Cerebellar nuclear complex (tissue), 1 donor: Measurements from ENCODE around the gene MICU1.
"Not testable (repeated sequence)": the region's sequence is repeated elsewhere in the genome, so short reads cannot be mapped to it uniquely, and the experiment has no call there.

ENCODE experiments used
- DNase-seq, 2 experiments: peaks; one replicate each; lab custom pipeline; 2025; lab: John Stamatoyannopoulos, UW

Gene MICU1

DNA sequence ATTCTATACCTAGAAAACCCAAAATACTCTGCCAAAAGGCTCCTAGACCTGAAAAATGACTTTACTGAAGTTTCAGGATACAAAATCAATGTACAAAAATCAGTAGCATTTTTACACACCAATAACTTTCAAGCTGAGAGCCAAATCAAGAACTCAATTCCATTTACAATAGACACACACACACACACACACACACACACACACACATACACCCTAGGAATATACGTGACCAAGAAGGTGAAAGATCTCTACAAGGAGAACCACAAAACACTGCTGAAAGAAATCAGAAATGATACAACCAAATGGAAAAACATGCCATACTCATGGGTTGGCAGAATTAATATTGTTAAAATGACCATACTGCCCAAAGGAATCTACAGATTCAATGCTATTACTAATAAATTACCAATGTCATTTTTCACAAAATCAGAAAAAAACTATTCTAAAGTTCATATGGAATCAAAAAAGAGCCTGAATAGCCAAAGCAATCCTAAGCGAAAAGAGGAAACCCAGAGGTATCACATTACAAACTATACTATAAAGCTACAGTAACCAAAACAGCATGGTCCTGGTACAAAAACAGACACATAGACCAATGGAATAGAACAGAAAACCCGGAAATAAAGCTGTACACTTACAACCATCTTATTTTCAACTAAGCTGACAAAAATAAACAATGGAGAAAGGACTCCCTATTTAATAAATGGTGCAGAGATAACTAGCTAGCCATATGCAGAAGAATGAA, 122.0 kb downstream of the MICU1 start:
- DNase-seq = no peak

DNA sequence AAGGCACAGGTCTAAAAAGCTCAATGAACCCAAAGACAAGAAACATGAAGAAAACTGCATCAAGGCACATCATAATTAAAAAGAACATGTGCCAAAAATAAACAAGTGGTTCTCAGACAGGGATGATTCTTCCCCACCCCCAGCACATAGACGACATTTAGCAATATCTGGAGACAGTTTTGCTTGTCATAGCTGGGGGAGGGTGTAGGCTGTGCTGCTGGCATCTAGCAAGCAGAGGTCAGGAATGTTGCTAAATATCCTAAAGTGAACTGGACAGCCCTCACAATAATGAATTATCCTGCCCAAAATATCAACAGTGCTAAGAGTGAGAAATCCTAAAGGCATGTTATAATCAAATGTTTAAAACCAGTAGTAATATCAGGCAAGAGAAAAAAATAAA, 122.6 kb downstream of the MICU1 start:
- no peak for DNase-seq

DNA sequence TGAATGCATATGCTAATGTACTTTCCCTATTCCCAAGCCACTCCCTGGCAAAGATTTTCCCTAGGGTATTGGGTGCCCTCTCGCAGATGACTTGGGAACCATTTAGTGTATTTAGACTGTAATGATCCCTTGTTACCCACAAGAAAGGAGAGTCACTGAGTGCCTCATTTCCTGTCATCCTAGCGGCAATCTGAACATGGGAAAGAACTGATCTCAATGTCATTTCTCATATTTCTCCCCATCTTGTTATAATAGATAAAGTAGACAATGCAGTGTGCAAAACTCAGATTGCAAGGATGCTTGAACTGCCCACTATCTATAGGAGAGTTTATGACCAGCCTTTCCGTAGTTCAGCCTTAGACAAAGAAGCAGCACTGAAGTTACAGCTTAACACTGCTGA, 123.3 kb downstream of the MICU1 start:
- no peak for DNase-seq

DNA sequence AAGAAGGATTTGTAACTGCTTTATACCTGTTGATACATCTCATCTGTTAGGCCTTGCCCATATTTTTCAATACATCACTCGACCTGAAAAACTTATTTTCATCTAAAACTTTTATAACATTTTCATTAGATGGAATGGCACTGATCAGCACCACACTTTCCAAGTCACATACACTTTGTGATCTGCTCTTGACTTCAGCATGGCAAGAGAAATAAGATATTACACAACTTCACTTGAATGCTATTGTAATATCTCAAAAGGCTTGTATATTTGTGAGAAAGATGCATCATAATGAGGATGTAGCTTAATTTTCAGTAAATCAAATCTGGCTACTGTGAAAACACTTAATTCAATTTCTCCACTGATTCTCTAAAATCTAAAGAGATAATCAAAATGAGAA, 126.2 kb downstream of the MICU1 start:
- no peak for DNase-seq

DNA sequence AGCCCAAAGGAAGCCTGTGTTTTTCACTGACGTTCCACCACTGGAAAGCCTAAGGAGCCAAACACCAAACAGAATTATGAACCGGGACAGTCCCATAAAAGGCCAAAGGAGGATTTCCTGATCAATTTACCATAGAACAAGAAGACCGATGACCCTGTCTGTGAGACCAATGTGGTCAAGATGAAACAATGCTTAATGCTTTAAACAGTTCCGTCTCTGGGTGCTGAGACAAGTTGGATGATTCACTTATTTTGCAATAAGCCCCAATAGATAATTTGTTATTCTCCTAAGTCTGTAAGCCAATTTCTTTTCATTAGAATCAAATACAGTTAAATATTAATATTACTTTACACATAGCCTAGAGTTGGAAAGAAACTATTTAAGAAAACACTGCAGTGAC, 134.9 kb downstream of the MICU1 start:
- DNase-seq = no peak

DNA sequence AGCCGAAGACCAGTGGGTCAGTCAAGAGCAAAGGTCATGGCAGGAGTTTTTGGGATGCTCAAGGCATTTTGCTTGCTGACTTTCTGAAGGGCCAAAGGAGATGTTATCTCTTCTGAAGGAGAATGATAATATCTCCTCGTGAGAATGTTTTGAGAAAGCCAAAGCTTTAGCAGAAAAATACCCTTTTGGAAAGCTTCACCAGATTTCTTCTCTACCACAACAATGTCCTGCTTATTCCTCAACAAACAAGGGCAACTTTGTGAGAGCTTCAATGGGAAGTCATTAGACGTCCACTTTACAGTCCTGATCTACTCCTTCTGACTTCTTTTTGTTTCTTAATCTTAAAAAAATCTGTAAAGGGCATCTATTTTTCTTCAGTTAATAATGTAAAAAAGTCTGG, 138.4 kb downstream of the MICU1 start:
- DNase-seq = no peak

DNA sequence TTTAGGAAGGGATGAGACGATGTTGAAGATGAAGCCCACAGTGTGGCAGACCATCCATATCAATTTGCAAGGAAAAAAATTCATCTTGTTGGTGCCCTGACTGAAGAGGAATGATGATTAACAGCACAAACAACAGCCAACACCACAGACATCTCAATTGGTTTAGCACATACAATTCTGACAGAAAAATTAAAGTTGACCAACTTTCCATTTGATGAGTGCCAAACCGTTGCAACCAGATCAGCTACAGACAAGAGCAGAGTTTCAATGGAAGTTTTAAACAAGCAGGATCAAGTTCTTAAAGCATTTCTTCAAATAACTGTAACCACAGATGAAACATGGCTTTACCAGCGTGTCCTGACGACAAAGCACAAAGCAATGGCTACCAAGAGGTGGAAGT, 138.8 kb downstream of the MICU1 start:
- DNase-seq = no peak

DNA sequence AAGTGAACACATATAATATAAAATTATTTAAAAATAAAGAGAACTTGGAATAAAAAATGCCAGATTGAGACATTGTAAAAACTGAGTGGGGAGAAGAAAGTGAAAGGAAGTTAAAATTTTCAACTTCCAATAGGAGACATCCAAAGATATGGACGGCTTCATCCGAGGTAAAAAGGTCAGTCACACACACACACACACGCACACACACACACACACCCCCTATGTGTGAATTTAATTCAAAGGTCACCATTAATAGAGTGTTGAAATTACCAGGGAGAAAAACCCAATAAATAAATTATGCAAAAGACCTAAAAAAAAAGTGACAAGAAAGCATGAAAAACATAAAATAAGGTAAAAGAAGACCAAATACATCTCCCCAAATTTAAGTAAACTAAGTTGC, 140.2 kb downstream of the MICU1 start:
- no peak for DNase-seq

DNA sequence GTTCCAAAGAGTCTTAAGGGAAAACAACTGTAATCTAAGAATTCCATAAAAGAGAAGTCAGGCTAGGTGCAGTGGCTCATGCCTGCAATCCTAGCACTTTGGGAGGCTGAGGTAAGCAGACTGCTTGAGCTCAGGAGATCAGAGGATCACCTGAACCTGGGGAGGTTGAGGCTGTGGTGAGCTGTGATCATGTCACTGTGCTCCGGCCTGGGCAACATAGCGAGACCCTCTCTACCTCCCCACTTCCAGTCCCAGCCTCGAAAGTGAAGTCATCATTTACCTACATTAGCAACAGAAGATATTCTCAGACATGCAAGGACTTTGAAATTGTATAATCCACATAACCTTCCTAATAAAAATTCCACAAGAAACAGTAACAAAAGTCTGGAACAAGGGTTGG, 141.4 kb downstream of the MICU1 start:
- DNase-seq = no peak

DNA sequence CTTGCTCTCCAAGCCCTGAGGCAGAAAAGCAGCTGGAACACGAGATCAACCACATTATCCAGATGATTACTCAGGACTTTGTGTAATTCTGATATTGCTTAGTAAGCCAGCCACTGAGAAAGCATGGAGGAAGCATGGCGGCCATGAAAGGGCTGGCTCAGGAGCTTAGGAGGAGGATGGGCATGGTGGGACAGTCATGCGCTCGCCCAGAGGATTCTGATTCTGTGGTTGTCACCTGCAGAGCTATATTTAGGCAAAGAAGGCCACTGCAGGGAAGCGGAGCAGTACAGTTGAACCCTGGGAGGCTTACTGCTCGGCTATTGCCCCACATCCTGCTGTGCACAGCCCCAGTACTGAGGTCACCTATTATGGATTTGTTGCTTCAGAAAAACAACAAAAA, 142.4 kb downstream of the MICU1 start:
- no peak for DNase-seq

DNA sequence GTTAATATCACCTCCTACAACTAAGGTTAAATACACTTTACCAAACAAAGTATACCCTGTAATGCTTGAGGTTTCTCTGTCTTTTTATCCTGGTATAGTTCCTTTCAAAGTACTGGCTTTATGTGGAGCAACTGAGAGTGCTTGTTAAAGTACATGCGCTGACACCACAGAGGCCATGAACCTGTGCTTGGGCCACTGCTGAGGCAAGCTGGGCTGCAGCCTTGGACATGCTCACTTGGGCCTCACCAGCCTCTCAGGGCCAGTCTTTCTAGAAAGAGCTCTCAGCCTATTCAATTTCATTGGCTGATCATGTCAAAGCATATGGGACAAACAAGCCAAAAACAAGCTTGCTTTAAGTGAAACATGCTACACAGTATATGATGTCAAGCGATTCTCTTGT, 145.0 kb downstream of the MICU1 start:
- no peak for DNase-seq

DNA sequence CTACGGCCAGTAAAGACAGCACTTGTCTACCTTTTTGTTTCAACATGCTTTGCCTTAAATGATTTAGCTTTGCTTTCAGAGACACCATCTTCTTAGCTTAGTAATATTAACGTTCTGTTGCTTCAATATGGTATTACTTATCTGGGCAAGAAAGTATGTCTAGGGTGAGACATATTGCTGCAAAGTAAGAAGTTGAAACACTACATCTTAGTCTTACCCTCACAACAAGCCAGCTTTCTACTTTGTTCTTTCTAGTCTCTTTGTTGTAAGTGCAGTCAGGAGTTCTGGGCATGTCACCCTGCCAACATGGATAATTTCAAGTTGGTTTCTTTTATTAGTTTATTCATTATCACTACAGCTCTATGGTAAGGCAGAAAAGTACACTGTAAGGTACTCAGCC, 148.4 kb downstream of the MICU1 start:
- no peak for DNase-seq

DNA sequence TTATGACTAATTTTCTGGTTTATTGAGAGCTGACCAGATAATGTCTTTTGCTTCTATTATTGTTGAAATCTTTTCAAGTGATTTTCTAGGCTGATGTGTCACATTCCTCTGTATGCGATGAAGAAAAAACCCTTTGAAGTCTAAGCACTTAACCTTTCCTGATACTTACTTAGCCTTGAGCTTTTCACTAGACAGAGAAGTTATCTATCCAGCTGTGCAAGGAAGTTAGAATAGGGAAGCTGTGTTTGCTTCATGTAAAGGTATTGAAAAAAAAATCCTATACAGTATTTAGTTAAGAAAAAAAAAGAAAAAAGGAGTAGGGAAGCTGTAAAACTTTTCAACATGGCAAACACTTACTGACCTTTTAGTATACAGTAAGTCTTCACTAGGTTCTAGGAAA, 153.6 kb downstream of the MICU1 start:
- DNase-seq = no peak

DNA sequence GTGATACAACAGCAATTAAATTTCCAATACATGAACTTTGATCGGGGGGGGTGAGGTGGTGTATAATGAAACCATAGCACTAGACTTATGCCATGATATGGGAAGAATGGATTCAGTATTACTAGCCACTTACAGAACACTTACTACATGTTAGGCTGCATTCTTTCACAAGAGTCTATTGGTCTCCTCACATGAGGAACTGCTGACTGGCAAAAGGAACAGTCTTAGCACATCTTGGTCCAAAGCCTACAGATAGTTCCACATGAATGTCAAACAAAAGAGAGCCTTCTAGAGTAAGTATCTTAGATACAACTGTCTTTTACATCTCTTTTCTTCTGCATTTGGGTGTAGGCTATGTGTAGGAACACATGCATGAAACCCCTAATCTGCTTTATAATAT, 155.2 kb downstream of the MICU1 start:
- no peak for DNase-seq

DNA sequence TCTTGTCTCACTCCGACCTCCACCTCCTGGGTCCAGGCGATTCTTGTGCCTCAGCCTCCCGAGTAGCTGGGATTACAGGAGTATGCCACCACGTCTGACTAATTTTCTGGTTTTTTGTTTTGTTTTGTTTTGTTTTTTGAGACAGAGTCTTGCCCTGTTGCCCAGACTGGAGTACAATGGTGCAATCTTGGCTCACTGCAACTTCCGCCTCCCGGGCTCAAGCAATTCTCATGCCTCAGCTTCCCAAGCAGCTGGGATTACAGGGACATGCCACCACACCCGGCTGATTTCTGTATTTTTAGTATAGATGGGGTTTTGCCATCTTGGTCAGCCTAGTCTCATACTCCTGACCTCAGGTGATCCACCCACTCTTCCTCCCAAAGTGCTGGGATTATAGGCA, 158.8 kb downstream of the MICU1 start:
- DNase-seq = not testable (repeated sequence)

DNA sequence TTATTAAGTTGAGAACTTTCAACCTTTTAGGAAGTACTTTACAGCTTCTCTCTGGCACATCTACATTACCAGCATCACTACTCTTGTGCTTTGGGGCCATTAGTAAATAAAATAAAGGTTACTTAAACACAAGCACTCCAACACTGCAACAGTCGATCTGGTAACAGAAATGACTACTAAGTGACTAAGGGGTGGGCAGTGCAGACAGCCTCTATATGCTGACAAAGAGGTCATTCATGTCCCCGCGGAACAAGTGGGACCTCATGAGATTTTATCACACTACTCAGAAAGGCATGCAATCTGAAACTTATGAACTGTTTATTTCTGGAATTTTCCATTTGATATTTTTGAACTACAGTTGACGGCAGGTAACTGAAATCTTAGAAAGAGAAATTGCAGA, 159.9 kb downstream of the MICU1 start:
- DNase-seq = no peak

DNA sequence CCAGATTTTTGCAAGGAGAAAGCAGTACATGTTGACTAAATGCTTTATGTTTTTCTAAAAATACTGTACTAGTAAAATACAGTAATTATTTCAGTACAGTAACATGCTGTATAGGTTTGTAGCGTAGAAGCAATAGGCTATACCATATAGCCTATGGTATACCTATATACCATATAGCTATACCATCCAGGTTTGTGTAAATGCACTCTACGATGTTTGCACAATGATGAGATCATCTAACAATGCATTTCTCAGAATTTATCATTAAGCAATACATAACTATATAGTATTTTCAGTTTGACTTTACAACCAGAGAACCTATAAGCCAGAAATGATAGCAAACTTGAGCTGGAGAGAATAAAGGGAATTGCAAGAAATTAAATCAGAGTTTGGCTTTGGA, 161.4 kb downstream of the MICU1 start:
- no peak for DNase-seq

DNA sequence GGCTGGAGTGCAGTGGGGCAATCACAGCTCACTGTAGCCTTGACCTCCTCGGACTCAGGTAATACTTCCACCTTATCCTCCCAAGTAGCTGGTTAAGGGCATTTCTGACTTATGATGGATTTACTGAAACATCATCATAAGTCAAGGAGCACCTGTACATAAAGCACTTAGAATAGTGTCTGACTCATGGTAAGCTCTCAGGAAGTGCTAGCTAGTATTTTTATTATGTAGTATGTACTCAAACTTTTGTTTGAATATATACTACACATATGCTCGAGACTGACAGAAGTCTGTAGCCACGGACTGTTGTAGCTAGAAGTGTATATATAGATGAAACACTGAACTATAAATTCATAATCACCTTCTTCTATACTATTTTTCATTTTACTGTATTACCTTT, 163.6 kb downstream of the MICU1 start:
- no peak for DNase-seq

DNA sequence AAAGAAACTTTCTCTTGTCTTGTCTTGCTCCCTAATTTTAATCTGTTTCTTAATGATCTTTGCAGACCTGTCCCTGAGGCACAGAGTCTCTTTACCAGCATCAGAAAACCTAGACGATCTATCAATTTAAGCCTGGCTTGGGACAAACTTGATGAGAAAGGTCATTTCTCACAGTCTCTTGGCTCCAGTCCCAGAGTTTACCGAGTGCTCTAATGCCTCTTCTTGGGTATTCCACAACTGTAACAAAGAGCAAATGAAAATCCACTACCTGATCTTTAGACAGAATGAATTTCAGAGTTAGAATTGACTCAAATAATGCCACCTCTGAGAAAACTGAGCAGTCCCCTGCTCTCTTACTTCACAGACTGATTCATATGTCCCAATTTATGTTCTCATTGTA, 164.8 kb downstream of the MICU1 start:
- DNase-seq = no peak

DNA sequence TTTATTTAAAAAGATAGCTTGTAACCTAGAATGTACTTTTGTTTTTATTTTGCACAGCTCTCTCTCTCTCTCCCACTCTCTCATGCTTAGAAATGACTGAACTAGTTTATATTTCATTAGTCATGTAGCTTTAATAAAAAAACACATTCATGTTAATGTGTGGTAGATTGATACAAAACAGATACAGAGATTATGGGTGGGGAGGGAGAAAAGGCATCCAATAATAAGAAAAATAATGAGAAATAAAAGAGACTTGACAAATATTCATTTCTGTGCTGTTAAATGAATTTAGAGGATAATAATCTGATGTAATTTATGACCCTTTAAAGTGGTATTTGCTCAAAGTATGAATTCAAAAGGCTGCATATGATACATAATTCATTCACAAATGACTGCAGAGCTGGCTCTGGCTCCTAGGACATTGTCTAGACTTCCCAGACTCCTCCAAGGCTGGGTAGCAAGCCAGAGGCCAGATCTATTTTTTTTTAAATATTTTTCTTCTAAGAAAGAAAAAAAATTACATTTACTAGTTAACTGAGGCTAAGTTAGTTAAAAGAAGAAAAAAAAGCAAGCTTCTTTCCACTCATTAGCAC, 165.5 kb downstream of the MICU1 start:
- no peak for DNase-seq

DNA sequence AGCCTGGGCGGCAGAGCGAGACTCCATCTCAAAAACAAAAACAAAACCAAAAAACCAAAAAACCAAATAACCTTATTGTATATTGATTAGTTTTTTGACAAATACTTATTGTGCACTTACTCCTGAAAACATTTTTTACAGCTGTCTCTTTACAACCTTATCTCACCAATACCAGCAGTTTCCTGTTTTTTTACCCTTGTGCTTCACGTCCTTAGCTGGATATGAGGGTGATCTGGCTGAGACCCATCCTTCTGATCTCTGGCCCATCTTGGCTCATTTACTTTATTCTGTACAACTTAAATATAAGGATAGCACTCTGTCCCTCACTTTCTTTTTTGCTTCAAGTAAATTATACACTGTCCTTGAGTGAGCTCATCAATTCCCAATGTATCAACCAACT, 166.6 kb downstream of the MICU1 start:
- DNase-seq = no peak

DNA sequence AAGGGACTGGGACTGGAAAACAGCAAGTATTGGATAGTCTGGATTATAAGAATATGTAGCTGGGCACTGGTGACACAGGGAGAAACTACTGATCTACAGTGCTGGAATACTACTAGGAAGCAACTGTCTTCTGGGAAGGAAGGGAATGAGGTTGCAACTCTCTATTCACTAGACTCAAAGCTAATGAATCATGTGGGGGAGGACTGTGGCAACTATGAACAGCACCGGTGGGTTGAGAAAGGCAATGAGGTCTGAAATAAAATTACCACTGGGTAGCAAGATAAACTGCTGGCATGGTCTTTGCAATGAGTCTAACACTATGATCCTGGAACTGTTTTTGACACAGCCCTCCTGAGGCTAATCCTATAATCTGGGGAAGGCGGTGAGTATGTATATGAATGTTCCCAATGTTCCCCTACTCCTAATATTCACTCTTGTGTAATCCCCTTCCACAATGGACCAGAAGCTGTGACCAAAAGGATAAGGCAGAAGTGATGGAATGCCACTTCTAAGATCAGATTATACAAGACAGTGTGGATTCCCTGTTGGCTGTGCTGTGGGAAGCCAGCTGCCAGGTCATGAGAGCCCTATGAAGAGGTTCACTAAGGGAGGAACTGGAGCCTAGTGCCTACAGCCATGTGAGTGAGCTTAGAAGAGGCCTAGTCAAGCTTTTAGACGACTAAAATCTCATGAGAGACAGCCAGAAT, 169.8 kb downstream of the MICU1 start:
- DNase-seq = no peak

DNA sequence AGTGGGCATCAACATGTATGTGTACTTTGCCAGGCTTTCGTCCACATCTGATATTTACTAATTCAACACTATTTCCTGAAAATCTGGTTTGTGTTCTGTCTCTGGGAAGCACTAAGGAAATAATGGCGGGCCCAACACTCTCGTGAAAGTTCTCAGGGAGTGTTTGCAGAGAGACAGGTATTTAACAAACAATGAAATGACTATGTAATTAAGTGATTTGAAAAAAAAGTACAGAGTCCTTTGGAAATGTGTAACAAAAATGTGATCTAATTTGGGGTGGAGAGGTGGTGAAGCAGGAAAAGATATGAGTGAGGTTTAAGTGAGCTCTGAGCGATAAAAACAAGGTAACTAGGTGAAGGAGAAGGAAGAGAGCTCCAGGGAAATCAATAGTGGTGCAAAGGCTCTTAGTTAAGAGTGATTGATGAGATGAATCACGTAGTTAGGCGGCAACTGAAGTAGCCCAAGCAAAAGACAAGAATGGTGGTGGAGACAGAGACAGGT, 175.9 kb downstream of the MICU1 start:
- DNase-seq = no peak
